K562 (cell line): ENCODE measurements around the gene HSDL1. TPM values are rescaled to one million over a fixed set of nuclear protein-coding genes. Genes with fewer than 3 reads are reported as not detected.

ENCODE experiments used
- CHCHD3 ChIP-seq: fragments of 250-450 bp; sonication (Bioruptor Pico); IDR thresholded peaks from 2 replicates; pipeline ENCODE4 v2.1.2; 2022; ENCODE audit warnings: mild to moderate bottlenecking
- CTBP1 ChIP-seq: fragments of 450-650 bp; IDR thresholded peaks from 2 replicates; pipeline ENCODE4 v1.6.1; 2016; ENCODE audit warnings: borderline replicate concordance
- FOXJ2 ChIP-seq: fragments of 200-800 bp; sonication (Bioruptor generic); IDR thresholded peaks from 2 replicates; pipeline ENCODE4 v1.6.1; 2016; ENCODE audit warnings: missing genetic modification characterization, missing compliant biosample characterization
- JUND ChIP-seq, 2 experiments: IDR thresholded peaks; 2 replicates in 1 of 2; 3 replicates in 1 of 2; pipeline ENCODE4 v1.6.1; 2011; ENCODE audit warnings: borderline replicate concordance in 2 of 2, low read depth in 2 of 2, low read length in 2 of 2, improper control_type of control experiment in 1 of 2, missing biosample characterization in 1 of 2, missing genetic modification characterization in 1 of 2, missing genetic modification reagents in 1 of 2
- MXD1 ChIP-seq: fragments of 250-450 bp; sonication (Bioruptor Pico); IDR thresholded peaks from 2 replicates; pipeline ENCODE4 v1.8.0; 2021; ENCODE audit warnings: borderline replicate concordance, mild to moderate bottlenecking, moderate library complexity; ENCODE audit not compliant: poor library complexity, severe bottlenecking
- NR2C1 ChIP-seq, 2 experiments: fragments of 450-650 bp; IDR thresholded peaks; 2 replicates each; pipeline ENCODE4 v1.6.1; 2017; ENCODE audit warnings: mild to moderate bottlenecking in 2 of 2, antibody characterized with exemption in 1 of 2, inconsistent platforms in 1 of 2, missing compliant biosample characterization in 1 of 2, missing genetic modification characterization in 1 of 2
- TAF9B ChIP-seq: fragments of 450-650 bp; IDR thresholded peaks from 2 replicates; pipeline ENCODE4 v1.6.1; 2018; ENCODE audit warnings: mild to moderate bottlenecking; ENCODE audit not compliant: partially characterized antibody
- TCF3 ChIP-seq: sonication (generic); formaldehyde crosslinking; IDR thresholded peaks from 2 replicates; pipeline ENCODE4 v1.4.0; 2020; ENCODE audit warnings: mild to moderate bottlenecking, missing genetic modification reagents
- TFAP4 ChIP-seq: sonication (generic); formaldehyde crosslinking; IDR thresholded peaks from 2 replicates; pipeline ENCODE4 v1.8.0; 2022; ENCODE audit warnings: missing genetic modification reagents, mild to moderate bottlenecking, moderate library complexity, borderline replicate concordance
- TRIM24 ChIP-seq, 2 experiments: fragments of 450-650 bp; IDR thresholded peaks; 2 replicates each; pipeline ENCODE4 v1.6.1; 2016
- ZBTB40 ChIP-seq, 2 experiments: fragments of 450-650 bp in 1 of 2; sonication (generic) in 1 of 2; formaldehyde crosslinking in 1 of 2; IDR thresholded peaks; 2 replicates each; pipeline versions ENCODE4 v1.7.1 to v1.9.0; 2016 to 2022; ENCODE audit warnings: inconsistent platforms in 1 of 2, mild to moderate bottlenecking in 1 of 2, missing genetic modification reagents in 1 of 2
- ZNF395 ChIP-seq: fragments of 200-800 bp; sonication (Bioruptor generic); IDR thresholded peaks from 2 replicates; pipeline ENCODE4 v1.6.1; 2017; ENCODE audit warnings: missing genetic modification characterization, missing compliant biosample characterization
- ZNF717 ChIP-seq: fragments of 250-450 bp; sonication (Bioruptor Pico); IDR thresholded peaks from 2 replicates; pipeline ENCODE4 v1.5.0; 2021
- polyA plus RNA-seq, 8 experiments: library from polyadenylated mRNA; depleted of rRNA in 4 of 8; stranded (reverse) in 5 of 8; unstranded in 3 of 8; fragments of >200 nt; fragmentation: Nextera tagmentation in 2 of 8; fragmentation: Illumina TruSeq in 1 of 8; extraction: Ambion mirVana in 2 of 8; extraction: Trizol in 1 of 8; gene quantifications; 2 replicates each; pipeline versions ENCODE4 v1.2.1 to v1.2.3, GENCODE V29; 2011 to 2014; ENCODE audit warnings: inconsistent platforms in 1 of 8, missing spikeins in 1 of 8
- total RNA-seq, 7 experiments: library from RNA; depleted of rRNA in 6 of 7; stranded (reverse); fragments of >200 nt in 6 of 7; fragmentation: Illumina TruSeq in 2 of 7; extraction: Trizol in 2 of 7; gene quantifications; 2 replicates each; pipeline versions ENCODE4 v1.2.1 to v1.2.3, GENCODE V29; 2011 to 2021; ENCODE audit warnings: low replicate concordance in 1 of 7

The HSDL1 gene
- total and polyA plus RNA-seq, 9 of the 15 experiments (the other 6 are each of a cell fraction or from before 2014, with no cell fraction given) = 14.8 to 41.2 (median 27.7) TPM

GRCh38 chr16:84138824-84139627 lies 6.0 kb downstream of the HSDL1 start (continued):
- TF ChIP-seq TCF3 (CRISPR knock-in tag) (peak; percentile 67), TAF9B (peak; percentile 69), NR2C1 (IDR thresholded peaks at IDR 0.05) (0 out of 2 replicates have a peak, but pooled peaks have one; percentile 41), NR2C1 (tag; IDR thresholded peaks at IDR 0.05) (peak; percentile 53), FOXJ2 (tag) (peak; percentile 79), ZNF717 (CRISPR knock-in tag) (0 out of 2 replicates have a peak, but pooled peaks have one; percentile 26), ZBTB40 (IDR thresholded peaks at IDR 0.05) (peak; percentile 60; the same call in 1 of the 2 replicates), ZBTB40 (CRISPR knock-in tag; IDR thresholded peaks at IDR 0.05) (no peak), MXD1 (no peak), TRIM24 (IDR thresholded peaks at IDR 0.05) (peak; percentile 82 to 91; a peak in 3 of 4 replicates), JUND (IDR thresholded peaks at IDR 0.05; ENCODE audit: borderline replicate concordance, low read depth, low read length) (peak; percentile 73; the same call in 1 of the 2 replicates), JUND (tag; IDR thresholded peaks at IDR 0.05; ENCODE audit: borderline replicate concordance, low read depth, low read length) (peak; percentile 74; the same call in 2 of the 3 replicates), ZNF395 (CRISPR knock-in tag) (peak; percentile 35; the same call in 1 of the 2 replicates), CTBP1 (peak; percentile 99), TFAP4 (CRISPR knock-in tag) (peak; percentile 65), CHCHD3 (CRISPR knock-in tag) (no peak)
